WTC11 (cell line): ENCODE results near the gene C4orf36. TPM values are rescaled to one million over a fixed set of nuclear protein-coding genes. Genes with fewer than 3 reads are reported as not detected.

ENCODE experiments used
- ATAC-seq: fragments of 200-7000 bp; cut with Tn5 transposase; 2 replicates; pipeline ENCODE4 v1.10.0; 2021; ENCODE audit warnings: mild to moderate bottlenecking, moderate library complexity
- CTCF ChIA-PET: fragments of 300-600 bp; sonication (Branson Sonifier 250); formaldehyde crosslinking; loops from one replicate; lab custom pipeline; 2021; ENCODE audit warnings: antibody characterized with exemption; lab: Charles Lee
- POLR2A ChIA-PET: fragments of 350-600 bp; sonication (Branson Sonifier 250); formaldehyde crosslinking; loops from one replicate; lab custom pipeline; 2021; ENCODE audit warnings: antibody characterized with exemption; lab: Charles Lee
- DNase-seq: peaks from one replicate; pipeline ENCODE4 v3.0.0; 2021; ENCODE audit warnings: low spot score
- H3K27ac Mint-ChIP-seq: 2 replicates; pipeline ENCODE4 v1.8.0; 2021; ENCODE audit warnings: mixed read lengths
- H3K27me3 Mint-ChIP-seq: 2 replicates; pipeline ENCODE4 v1.8.0; 2021; ENCODE audit warnings: low read depth, mild to moderate bottlenecking, moderate library complexity, mixed read lengths
- H3K36me3 Mint-ChIP-seq: 2 replicates; pipeline ENCODE4 v1.8.0; 2021; ENCODE audit warnings: mixed read lengths
- H3K4me1 Mint-ChIP-seq: 2 replicates; pipeline ENCODE4 v1.8.0; 2022; ENCODE audit warnings: mixed read lengths
- H3K4me3 Mint-ChIP-seq: 2 replicates; pipeline ENCODE4 v1.8.0; 2021; ENCODE audit warnings: mild to moderate bottlenecking, moderate library complexity, mixed read lengths
- H3K9me3 Mint-ChIP-seq: 2 replicates; pipeline ENCODE4 v1.8.0; 2021; ENCODE audit warnings: mixed read lengths
- CREM ChIP-seq: sonication (generic); formaldehyde crosslinking; IDR thresholded peaks from 2 replicates; pipeline ENCODE4 v1.8.1; 2022; ENCODE audit warnings: mild to moderate bottlenecking, missing genetic modification reagents, moderate library complexity
- ELF4 ChIP-seq: sonication (generic); formaldehyde crosslinking; IDR thresholded peaks from 2 replicates; pipeline ENCODE4 v1.8.1; 2022; ENCODE audit warnings: low read depth, mild to moderate bottlenecking, moderate library complexity, missing genetic modification reagents
- ESRRA ChIP-seq: sonication (generic); formaldehyde crosslinking; IDR thresholded peaks from 2 replicates; pipeline ENCODE4 v1.8.1; 2022; ENCODE audit warnings: mild to moderate bottlenecking, missing genetic modification reagents, borderline replicate concordance
- FOXJ3 ChIP-seq: sonication (generic); formaldehyde crosslinking; IDR thresholded peaks from 2 replicates; pipeline ENCODE4 v1.9.0; 2021; ENCODE audit warnings: missing genetic modification reagents, mild to moderate bottlenecking, borderline replicate concordance
- FOXK1 ChIP-seq: sonication (generic); formaldehyde crosslinking; IDR thresholded peaks from 2 replicates; pipeline ENCODE4 v1.8.0; 2022; ENCODE audit warnings: mild to moderate bottlenecking, moderate library complexity, missing genetic modification reagents
- GTF2I ChIP-seq: fragments of 250-450 bp; sonication (Bioruptor Pico); conservative IDR thresholded peaks from 2 replicates; pipeline ENCODE4 v1.4.0; 2021; ENCODE audit warnings: mild to moderate bottlenecking
- NFATC4 ChIP-seq: fragments of 250-450 bp; sonication (Bioruptor Pico); IDR thresholded peaks from 2 replicates; pipeline ENCODE4 v1.9.0; 2021; ENCODE audit warnings: mild to moderate bottlenecking
- NR3C1 ChIP-seq: sonication (generic); formaldehyde crosslinking; conservative IDR thresholded peaks from 2 replicates; pipeline ENCODE4 v1.8.1; 2023; ENCODE audit warnings: low read depth, mild to moderate bottlenecking, missing genetic modification reagents
- RELA ChIP-seq: sonication (generic); formaldehyde crosslinking; IDR thresholded peaks from 2 replicates; pipeline ENCODE4 v1.8.1; 2022; ENCODE audit warnings: missing genetic modification reagents, mild to moderate bottlenecking, borderline replicate concordance
- SMAD4 ChIP-seq: sonication (generic); formaldehyde crosslinking; IDR thresholded peaks from 2 replicates; pipeline ENCODE4 v1.8.0; 2022; ENCODE audit warnings: mild to moderate bottlenecking, missing genetic modification reagents
- SP1 ChIP-seq: sonication (generic); formaldehyde crosslinking; conservative IDR thresholded peaks from 2 replicates; pipeline ENCODE4 v1.8.1; 2022; ENCODE audit warnings: missing genetic modification reagents
- TEAD1 ChIP-seq: sonication (generic); formaldehyde crosslinking; IDR thresholded peaks from 2 replicates; pipeline ENCODE4 v1.8.0; 2022; ENCODE audit warnings: mild to moderate bottlenecking, missing genetic modification reagents
- ZBTB21 ChIP-seq: sonication (generic); formaldehyde crosslinking; IDR thresholded peaks from 2 replicates; pipeline ENCODE4 v1.8.1; 2023; ENCODE audit warnings: mild to moderate bottlenecking, missing genetic modification reagents, borderline replicate concordance
- ZNF138 ChIP-seq: sonication (generic); formaldehyde crosslinking; conservative IDR thresholded peaks from 2 replicates; pipeline ENCODE4 v1.8.1; 2022; ENCODE audit warnings: mild to moderate bottlenecking, moderate library complexity, missing genetic modification reagents
- total RNA-seq: library from RNA; stranded (reverse); gene quantifications from 3 replicates; pipeline ENCODE4 v1.2.3, GENCODE V29; 2021
- TF ChIP-seq, protein P1 (sequence below): sonication (generic); formaldehyde crosslinking; IDR thresholded peaks from 2 replicates; pipeline ENCODE4 v1.8.1; 2022; ENCODE audit warnings: mild to moderate bottlenecking, moderate library complexity, missing genetic modification reagents
- TF ChIP-seq, protein P2 (sequence below): sonication (generic); formaldehyde crosslinking; IDR thresholded peaks from 2 replicates; pipeline ENCODE4 v1.8.1; 2023; ENCODE audit warnings: mild to moderate bottlenecking, moderate library complexity, missing genetic modification reagents
- TF ChIP-seq, protein P3 (sequence below): sonication (generic); formaldehyde crosslinking; IDR thresholded peaks from 2 replicates; pipeline ENCODE4 v1.8.0; 2023; ENCODE audit warnings: missing genetic modification reagents, mild to moderate bottlenecking, borderline replicate concordance
- TF ChIP-seq, protein P4 (sequence below): sonication (generic); formaldehyde crosslinking; IDR thresholded peaks from 2 replicates; pipeline ENCODE4 v1.8.1; 2023; ENCODE audit warnings: mild to moderate bottlenecking, missing genetic modification reagents, borderline replicate concordance
- TF ChIP-seq, protein P5 (sequence below): fragments of 250-450 bp; sonication (Bioruptor Pico); IDR thresholded peaks from 2 replicates; pipeline ENCODE4 v1.9.0; 2021; ENCODE audit warnings: moderate library complexity, mild to moderate bottlenecking, inconsistent platforms, borderline replicate concordance

Gene C4orf36
- total RNA-seq, 1 experiment from 2014 or later, result 0.79 TPM

DNA sequence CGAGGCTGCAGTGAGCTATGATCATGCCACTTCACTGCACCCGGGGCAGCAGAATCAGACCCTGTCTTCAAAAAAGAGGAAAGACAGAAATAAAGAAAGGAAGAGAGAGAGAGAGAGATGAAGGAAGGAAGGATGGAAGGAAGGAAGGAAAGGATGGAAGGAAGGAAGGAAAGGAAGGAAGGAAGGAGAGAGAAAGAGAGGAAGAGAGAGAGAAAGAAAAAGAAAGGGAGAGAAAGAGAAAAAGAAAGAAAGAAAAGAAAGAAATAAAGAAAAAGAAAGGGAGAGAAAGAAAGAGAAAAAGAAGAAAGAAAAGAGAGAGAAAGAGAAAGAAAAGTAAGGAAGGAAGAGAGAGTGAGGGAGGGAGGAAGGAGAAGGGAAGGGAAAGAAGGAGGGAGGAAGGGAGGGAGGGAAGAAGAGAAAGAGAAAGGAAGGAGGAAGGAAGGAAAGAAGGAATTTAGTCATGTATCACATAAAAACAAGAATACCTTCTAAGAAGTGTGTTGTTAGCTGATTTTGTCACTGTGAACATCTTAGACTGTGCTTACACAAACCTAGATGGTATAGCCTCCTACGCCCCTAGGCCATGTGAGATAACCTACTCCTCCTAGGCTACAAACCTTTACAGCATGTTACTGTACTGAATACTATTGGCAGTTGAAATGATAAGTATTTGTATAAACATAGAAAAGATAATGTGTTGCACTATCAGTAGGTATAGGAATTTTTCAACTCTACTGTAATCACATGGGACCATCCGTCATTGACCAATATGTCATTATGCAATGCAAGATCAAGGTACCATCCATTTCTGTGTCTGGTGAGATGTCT is 25.2 kb upstream of the C4orf36 start:
- POLR2A ChIA-PET, result no interaction called here
- peaks cover 2% of the 10 kb centered on the region; the same call in 1 of the 2 replicates for H3K27me3 Mint-ChIP-seq
- H3K36me3 Mint-ChIP-seq, result no peaks in the 10 kb centered on the region
- H3K27ac Mint-ChIP-seq, result peak overlapping the region; percentile 54; the same call in 1 of the 2 replicates
- no peak for TF ChIP-seq GTF2I (CRISPR knock-in tag)
- TF ChIP-seq, protein P1, sequence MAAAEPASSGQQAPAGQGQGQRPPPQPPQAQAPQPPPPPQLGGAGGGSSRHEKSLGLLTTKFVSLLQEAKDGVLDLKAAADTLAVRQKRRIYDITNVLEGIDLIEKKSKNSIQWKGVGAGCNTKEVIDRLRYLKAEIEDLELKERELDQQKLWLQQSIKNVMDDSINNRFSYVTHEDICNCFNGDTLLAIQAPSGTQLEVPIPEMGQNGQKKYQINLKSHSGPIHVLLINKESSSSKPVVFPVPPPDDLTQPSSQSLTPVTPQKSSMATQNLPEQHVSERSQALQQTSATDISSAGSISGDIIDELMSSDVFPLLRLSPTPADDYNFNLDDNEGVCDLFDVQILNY, result no peak
- TF ChIP-seq, protein P2, sequence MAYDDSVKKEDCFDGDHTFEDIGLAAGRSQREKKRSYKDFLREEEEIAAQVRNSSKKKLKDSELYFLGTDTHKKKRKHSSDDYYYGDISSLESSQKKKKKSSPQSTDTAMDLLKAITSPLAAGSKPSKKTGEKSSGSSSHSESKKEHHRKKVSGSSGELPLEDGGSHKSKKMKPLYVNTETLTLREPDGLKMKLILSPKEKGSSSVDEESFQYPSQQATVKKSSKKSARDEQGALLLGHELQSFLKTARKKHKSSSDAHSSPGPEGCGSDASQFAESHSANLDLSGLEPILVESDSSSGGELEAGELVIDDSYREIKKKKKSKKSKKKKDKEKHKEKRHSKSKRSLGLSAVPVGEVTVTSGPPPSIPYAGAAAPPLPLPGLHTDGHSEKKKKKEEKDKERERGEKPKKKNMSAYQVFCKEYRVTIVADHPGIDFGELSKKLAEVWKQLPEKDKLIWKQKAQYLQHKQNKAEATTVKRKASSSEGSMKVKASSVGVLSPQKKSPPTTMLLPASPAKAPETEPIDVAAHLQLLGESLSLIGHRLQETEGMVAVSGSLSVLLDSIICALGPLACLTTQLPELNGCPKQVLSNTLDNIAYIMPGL, result no peak
- TF ChIP-seq, all 79 proteins: peak for 0
- ATAC-seq (no peak), DNase-seq (no peak)
- H3K4me3 Mint-ChIP-seq, result no peak overlapping the region
- CTCF ChIA-PET, result interaction anchor here (1.2 kb wide), 1 partner anchor 18 kb away, joined by 3 read pairs; no protein-coding TSS in a partner anchor
- H3K4me1 Mint-ChIP-seq, result peaks cover under 1% of the 10 kb centered on the region; the same call in 1 of the 2 replicates
- H3K9me3 Mint-ChIP-seq, result no peaks in the 10 kb centered on the region

DNA sequence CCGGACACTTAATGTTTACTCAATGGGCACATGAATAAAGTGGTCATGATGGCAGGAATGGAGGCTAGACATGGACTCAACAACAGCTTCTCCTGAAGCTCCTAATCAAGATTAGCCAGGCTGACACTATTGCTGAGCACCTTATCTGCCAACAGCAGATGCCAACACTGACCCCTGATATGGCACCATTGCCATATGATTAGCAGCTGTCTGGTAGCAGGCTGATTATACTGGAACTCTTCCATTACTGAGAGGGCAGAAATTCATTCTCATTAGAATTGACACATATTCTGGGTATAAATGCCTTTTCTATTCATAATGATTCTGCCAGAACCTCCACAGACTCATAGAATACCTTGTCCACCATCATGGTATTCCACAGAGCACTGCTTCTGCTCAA is 24.2 kb upstream of the C4orf36 start:
- ATAC-seq, result no peak
- no peak for DNase-seq
- Mint-ChIP-seq H3K9me3 (no peaks in the 10 kb centered on the region), H3K4me1 (no peaks in the 10 kb centered on the region), H3K27ac (no peak overlapping the region), H3K27me3 (no peaks in the 10 kb centered on the region), H3K4me3 (no peak overlapping the region), H3K36me3 (no peaks in the 10 kb centered on the region)
- POLR2A ChIA-PET, result no interaction called here
- CTCF ChIA-PET, result interaction anchor here (1.2 kb wide), 1 partner anchor 19 kb away, joined by 3 read pairs; no protein-coding TSS in a partner anchor
- no peak for TF ChIP-seq ESRRA (CRISPR knock-in tag)
- no peak for TF ChIP-seq FOXK1 (CRISPR knock-in tag)
- TF ChIP-seq, protein P3, sequence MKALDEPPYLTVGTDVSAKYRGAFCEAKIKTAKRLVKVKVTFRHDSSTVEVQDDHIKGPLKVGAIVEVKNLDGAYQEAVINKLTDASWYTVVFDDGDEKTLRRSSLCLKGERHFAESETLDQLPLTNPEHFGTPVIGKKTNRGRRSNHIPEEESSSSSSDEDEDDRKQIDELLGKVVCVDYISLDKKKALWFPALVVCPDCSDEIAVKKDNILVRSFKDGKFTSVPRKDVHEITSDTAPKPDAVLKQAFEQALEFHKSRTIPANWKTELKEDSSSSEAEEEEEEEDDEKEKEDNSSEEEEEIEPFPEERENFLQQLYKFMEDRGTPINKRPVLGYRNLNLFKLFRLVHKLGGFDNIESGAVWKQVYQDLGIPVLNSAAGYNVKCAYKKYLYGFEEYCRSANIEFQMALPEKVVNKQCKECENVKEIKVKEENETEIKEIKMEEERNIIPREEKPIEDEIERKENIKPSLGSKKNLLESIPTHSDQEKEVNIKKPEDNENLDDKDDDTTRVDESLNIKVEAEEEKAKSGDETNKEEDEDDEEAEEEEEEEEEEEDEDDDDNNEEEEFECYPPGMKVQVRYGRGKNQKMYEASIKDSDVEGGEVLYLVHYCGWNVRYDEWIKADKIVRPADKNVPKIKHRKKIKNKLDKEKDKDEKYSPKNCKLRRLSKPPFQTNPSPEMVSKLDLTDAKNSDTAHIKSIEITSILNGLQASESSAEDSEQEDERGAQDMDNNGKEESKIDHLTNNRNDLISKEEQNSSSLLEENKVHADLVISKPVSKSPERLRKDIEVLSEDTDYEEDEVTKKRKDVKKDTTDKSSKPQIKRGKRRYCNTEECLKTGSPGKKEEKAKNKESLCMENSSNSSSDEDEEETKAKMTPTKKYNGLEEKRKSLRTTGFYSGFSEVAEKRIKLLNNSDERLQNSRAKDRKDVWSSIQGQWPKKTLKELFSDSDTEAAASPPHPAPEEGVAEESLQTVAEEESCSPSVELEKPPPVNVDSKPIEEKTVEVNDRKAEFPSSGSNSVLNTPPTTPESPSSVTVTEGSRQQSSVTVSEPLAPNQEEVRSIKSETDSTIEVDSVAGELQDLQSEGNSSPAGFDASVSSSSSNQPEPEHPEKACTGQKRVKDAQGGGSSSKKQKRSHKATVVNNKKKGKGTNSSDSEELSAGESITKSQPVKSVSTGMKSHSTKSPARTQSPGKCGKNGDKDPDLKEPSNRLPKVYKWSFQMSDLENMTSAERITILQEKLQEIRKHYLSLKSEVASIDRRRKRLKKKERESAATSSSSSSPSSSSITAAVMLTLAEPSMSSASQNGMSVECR, result no peak
- TF ChIP-seq SMAD4 (CRISPR knock-in tag), result no peak
- no peak for TF ChIP-seq CREM (CRISPR knock-in tag)
- TF ChIP-seq, protein P4, sequence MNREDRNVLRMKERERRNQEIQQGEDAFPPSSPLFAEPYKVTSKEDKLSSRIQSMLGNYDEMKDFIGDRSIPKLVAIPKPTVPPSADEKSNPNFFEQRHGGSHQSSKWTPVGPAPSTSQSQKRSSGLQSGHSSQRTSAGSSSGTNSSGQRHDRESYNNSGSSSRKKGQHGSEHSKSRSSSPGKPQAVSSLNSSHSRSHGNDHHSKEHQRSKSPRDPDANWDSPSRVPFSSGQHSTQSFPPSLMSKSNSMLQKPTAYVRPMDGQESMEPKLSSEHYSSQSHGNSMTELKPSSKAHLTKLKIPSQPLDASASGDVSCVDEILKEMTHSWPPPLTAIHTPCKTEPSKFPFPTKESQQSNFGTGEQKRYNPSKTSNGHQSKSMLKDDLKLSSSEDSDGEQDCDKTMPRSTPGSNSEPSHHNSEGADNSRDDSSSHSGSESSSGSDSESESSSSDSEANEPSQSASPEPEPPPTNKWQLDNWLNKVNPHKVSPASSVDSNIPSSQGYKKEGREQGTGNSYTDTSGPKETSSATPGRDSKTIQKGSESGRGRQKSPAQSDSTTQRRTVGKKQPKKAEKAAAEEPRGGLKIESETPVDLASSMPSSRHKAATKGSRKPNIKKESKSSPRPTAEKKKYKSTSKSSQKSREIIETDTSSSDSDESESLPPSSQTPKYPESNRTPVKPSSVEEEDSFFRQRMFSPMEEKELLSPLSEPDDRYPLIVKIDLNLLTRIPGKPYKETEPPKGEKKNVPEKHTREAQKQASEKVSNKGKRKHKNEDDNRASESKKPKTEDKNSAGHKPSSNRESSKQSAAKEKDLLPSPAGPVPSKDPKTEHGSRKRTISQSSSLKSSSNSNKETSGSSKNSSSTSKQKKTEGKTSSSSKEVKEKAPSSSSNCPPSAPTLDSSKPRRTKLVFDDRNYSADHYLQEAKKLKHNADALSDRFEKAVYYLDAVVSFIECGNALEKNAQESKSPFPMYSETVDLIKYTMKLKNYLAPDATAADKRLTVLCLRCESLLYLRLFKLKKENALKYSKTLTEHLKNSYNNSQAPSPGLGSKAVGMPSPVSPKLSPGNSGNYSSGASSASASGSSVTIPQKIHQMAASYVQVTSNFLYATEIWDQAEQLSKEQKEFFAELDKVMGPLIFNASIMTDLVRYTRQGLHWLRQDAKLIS, result no peak
- TF ChIP-seq ELF4 (CRISPR knock-in tag), result no peak
- TF ChIP-seq RELA (CRISPR knock-in tag), result no peak
- no peak for TF ChIP-seq ZBTB21 (CRISPR knock-in tag)
- no peak for TF ChIP-seq NFATC4 (CRISPR knock-in tag)
- TF ChIP-seq TEAD1 (CRISPR knock-in tag), result no peak
- no peak for TF ChIP-seq ZNF138 (CRISPR knock-in tag)
- TF ChIP-seq GTF2I (CRISPR knock-in tag), result no peak
- no peak for TF ChIP-seq NR3C1 (CRISPR knock-in tag)
- TF ChIP-seq, protein P5, sequence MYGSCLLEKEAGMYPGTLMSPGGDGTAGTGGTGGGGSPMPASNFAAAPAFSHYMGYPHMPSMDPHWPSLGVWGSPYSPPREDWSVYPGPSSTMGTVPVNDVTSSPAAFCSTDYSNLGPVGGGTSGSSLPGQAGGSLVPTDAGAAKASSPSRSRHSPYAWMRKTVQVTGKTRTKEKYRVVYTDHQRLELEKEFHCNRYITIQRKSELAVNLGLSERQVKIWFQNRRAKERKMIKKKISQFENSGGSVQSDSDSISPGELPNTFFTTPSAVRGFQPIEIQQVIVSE, result no peak
- no peak for TF ChIP-seq SP1
- TF ChIP-seq FOXJ3 (CRISPR knock-in tag), result no peak
